GM12878 (cell line): Measurements from ENCODE around the gene CCDC127. TPM values are rescaled to one million over a fixed set of nuclear protein-coding genes. Genes with fewer than 3 reads are reported as not detected.

ENCODE experiments used
- ATAC-seq: fragments of 200-7000 bp; cut with Tn5 transposase; 3 replicates; pipeline ENCODE4 v1.9.1; 2020; ENCODE audit warnings: mild to moderate bottlenecking, moderate library complexity
- BruUV-seq: library from RNA; stranded (reverse); fragments of 400-500 nt; replicated peaks from 2 replicates; lab custom pipeline; 2021; lab: Mats Ljungman, UMichigan
- CTCF ChIA-PET: fragments of 300-600 bp; sonication (Branson Sonifier 250); formaldehyde crosslinking; extraction: SDS; loops from one replicate; lab custom pipeline; 2021; ENCODE audit warnings: inconsistent platforms; lab: Yijun Ruan, JAX
- POLR2A ChIA-PET: fragments of 350-600 bp; formaldehyde crosslinking; extraction: SDS; loops from one replicate; lab custom pipeline; 2021; ENCODE audit warnings: inconsistent platforms; lab: Charles Lee
- RAD21 ChIA-PET: fragments of 300-600 bp; sonication (Branson Sonifier 250); formaldehyde crosslinking; loops from one replicate; lab custom pipeline; 2023; ENCODE audit warnings: antibody characterized with exemption; ENCODE audit not compliant: unreplicated experiment; lab: Charles Lee
- SMC1A ChIA-PET: fragments of 300-600 bp; sonication (Branson Sonifier 250); formaldehyde crosslinking; loops from one replicate; lab custom pipeline; 2023; ENCODE audit not compliant: unreplicated experiment, uncharacterized antibody; lab: Charles Lee
- DNase-seq: peaks from one replicate; pipeline ENCODE4 v3.0.0-alpha.2; 2011; ENCODE audit warnings: low read depth, low spot score
- FAIRE-seq: peaks from 3 replicates; lab custom pipeline; 2011; peaks lifted over from hg19 to GRCh38; lab: Jason Lieb, UNC
- H2AFZ ChIP-seq: 2 replicates; pipeline ENCODE4 v1.6.0; 2011; ENCODE audit warnings: low read depth, low read length, control low read depth; ENCODE audit not compliant: control insufficient read depth
- H3K27ac ChIP-seq: 2 replicates; pipeline ENCODE4 v1.5.1; 2011; ENCODE audit warnings: control low read depth; ENCODE audit not compliant: control insufficient read depth, insufficient read depth
- H3K27me3 ChIP-seq, 2 experiments: replicated peaks in 1 of 2; 2 replicates each; pipeline versions ENCODE4 v1.6.0 to v1.6.1; 2011; ENCODE audit warnings: low read length in 1 of 2; ENCODE audit not compliant: control insufficient read depth in 2 of 2, insufficient read depth in 2 of 2
- H3K36me3 ChIP-seq, 2 experiments: 2 replicates each; pipeline ENCODE4 v1.5.1; 2011; ENCODE audit warnings: low read length in 1 of 2; ENCODE audit not compliant: control insufficient read depth in 2 of 2, insufficient read depth in 2 of 2
- H3K4me1 ChIP-seq: 2 replicates; pipeline ENCODE4 v1.6.1; 2011; ENCODE audit warnings: mild to moderate bottlenecking, low read length, moderate library complexity, mixed read lengths; ENCODE audit not compliant: control insufficient read depth, insufficient read depth
- H3K4me2 ChIP-seq: 2 replicates; pipeline ENCODE4 v1.6.0; 2011; ENCODE audit warnings: control low read depth; ENCODE audit not compliant: control insufficient read depth, insufficient read depth
- H3K4me3 ChIP-seq: fragments of 200-600 bp; sonication (generic); 2 replicates; pipeline ENCODE4 v1.5.1; 2016
- H3K79me2 ChIP-seq: 2 replicates; pipeline ENCODE4 v1.6.0; 2011; ENCODE audit warnings: low read length; ENCODE audit not compliant: control insufficient read depth, insufficient read depth
- H3K9ac ChIP-seq: 2 replicates; pipeline ENCODE4 v1.8.0; 2011; ENCODE audit warnings: low read length, control low read depth, mixed read lengths; ENCODE audit not compliant: control insufficient read depth, insufficient read depth
- H3K9me3 ChIP-seq: replicated peaks from 3 replicates; pipeline ENCODE4 v1.5.1; 2011; ENCODE audit warnings: mild to moderate bottlenecking, low read length; ENCODE audit not compliant: control insufficient read depth, insufficient read depth
- H4K20me1 ChIP-seq: 2 replicates; pipeline ENCODE4 v1.6.0; 2011; ENCODE audit not compliant: control insufficient read depth, insufficient read depth
- ETV6 ChIP-seq, 2 experiments: fragments of 450-650 bp in 1 of 2; IDR thresholded peaks in 1 of 2; conservative IDR thresholded peaks in 1 of 2; 2 replicates each; pipeline ENCODE4 v1.6.1; 2014; ENCODE audit warnings: antibody characterized with exemption in 1 of 2, borderline replicate concordance in 1 of 2, low read depth in 1 of 2, mild to moderate bottlenecking in 1 of 2, moderate library complexity in 1 of 2
- IRF4 ChIP-seq: IDR thresholded peaks from 2 replicates; pipeline ENCODE4 v1.6.1; 2011; ENCODE audit warnings: low read depth, low read length
- KAT2A ChIP-seq: conservative IDR thresholded peaks from 2 replicates; pipeline ENCODE4 v1.6.1; 2011; ENCODE audit warnings: low read depth, low read length; ENCODE audit not compliant: control insufficient read depth
- NFIC ChIP-seq: IDR thresholded peaks from 2 replicates; pipeline ENCODE4 v1.6.1; 2012; ENCODE audit warnings: low read depth, mild to moderate bottlenecking, inconsistent platforms, low read length, moderate library complexity
- POLR2AphosphoS2 ChIP-seq: IDR thresholded peaks from 2 replicates; pipeline ENCODE4 v1.6.1; 2011; ENCODE audit warnings: low read depth, mild to moderate bottlenecking, low read length, improper control_type of control experiment, moderate library complexity
- TCF7 ChIP-seq: IDR thresholded peaks from 2 replicates; pipeline ENCODE4 v1.6.1; 2014; ENCODE audit warnings: antibody characterized with exemption, borderline replicate concordance
- WGBS: methylation state at CpG from one replicate; pipeline ENCODE4 v1.1.6; 2016; ENCODE audit warnings: low lambda C conversion rate; ENCODE audit not compliant: insufficient replicate concordance, insufficient coverage; ENCODE audit errors: missing lambda C conversion rate; 5-methylcytosine and 5-hydroxymethylcytosine counted together
- in situ Hi-C: fragments of 300-500 bp; cut with MboI; formaldehyde crosslinking; loops from 9 replicates; pipeline ENCODE4 v1.14.3; 2018; ENCODE audit warnings: mixed read lengths
- intact Hi-C: fragments of 100-400 bp; cut with micrococcal nuclease; formaldehyde crosslinking; loops from one replicate; pipeline ENCODE4 v1.14.2; 2022; ENCODE audit not compliant: unreplicated experiment
- polyA plus RNA-seq, 11 experiments: library from polyadenylated mRNA; depleted of rRNA in 4 of 11; unstranded in 6 of 11; stranded (reverse) in 5 of 11; fragments of >200 nt; fragmentation: Nextera tagmentation in 4 of 11; fragmentation: Illumina TruSeq in 1 of 11; extraction: Ambion mirVana in 4 of 11; extraction: Trizol in 1 of 11; gene quantifications; 1 replicate in 1 of 11; 2 replicates in 10 of 11; pipeline versions ENCODE4 v1.2.1 to v1.2.3, GENCODE V29; 2011 to 2016; ENCODE audit warnings: inconsistent platforms in 2 of 11, missing spikeins in 2 of 11, low read depth in 1 of 11
- total RNA-seq, 4 experiments: library from RNA; depleted of rRNA in 3 of 4; stranded (reverse); fragments of >200 nt in 3 of 4; fragmentation: Illumina TruSeq in 1 of 4; extraction: Trizol in 1 of 4; gene quantifications; 2 replicates each; pipeline versions ENCODE4 v1.2.1 to v1.2.3, GENCODE V29; 2013 to 2021
- TF ChIP-seq, protein P1 (sequence below): fragments of 450-650 bp; formaldehyde crosslinking; IDR thresholded peaks from 2 replicates; pipeline ENCODE4 v1.5.0; 2022; ENCODE audit warnings: mild to moderate bottlenecking, missing genetic modification characterization
- TF ChIP-seq, protein P2 (sequence below): fragments of 450-650 bp; IDR thresholded peaks from 2 replicates; pipeline ENCODE4 v1.6.1; 2017; ENCODE audit warnings: mild to moderate bottlenecking, low read depth, inconsistent platforms; ENCODE audit not compliant: poor library complexity, severe bottlenecking
- TF ChIP-seq, protein P3 (sequence below): fragments of 450-650 bp; IDR thresholded peaks from 2 replicates; pipeline ENCODE4 v1.6.1; 2016; ENCODE audit warnings: mild to moderate bottlenecking
- TF ChIP-seq, protein P4 (sequence below): IDR thresholded peaks from 2 replicates; pipeline ENCODE4 v1.6.1; 2012; ENCODE audit warnings: improper control_type of control experiment, low read depth, low read length; ENCODE audit not compliant: insufficient replicate concordance

Gene CCDC127
- total and polyA plus RNA-seq, 10 of the 15 experiments (the other 5 are each of a cell fraction or from before 2014, with no cell fraction given) = 1.9 to 6.9 (median 2.9) TPM

DNA sequence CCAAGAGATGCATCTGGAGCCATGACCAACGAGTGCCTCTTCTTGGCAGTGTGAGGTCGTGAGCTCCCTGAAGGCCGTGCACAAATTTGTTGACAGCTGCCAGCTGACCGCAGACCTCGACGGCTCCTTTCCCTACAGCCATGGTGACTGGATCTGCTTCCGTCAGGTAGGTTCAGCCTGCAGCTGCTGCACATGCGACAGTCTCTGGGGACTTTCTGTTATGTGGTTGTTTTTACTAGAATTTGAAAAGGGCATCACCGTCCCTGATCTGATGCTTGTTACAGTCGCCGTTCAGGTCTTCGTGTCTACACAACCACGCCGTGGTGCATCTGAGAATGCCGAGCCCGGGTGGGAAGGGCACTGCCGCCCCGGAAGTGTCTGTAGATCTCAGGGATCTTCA is 63.1 kb downstream of the CCDC127 start:
- no peaks in the 10 kb centered on the region for H3K79me2 ChIP-seq
- ATAC-seq (no peak), FAIRE-seq (no peak), DNase-seq (no peak)
- H3K9me3 ChIP-seq = no peaks in the 10 kb centered on the region
- no peak overlapping the region for H3K27ac ChIP-seq
- H3K4me2 ChIP-seq = no peak overlapping the region
- RAD21 ChIA-PET = no interaction called here
- H4K20me1 ChIP-seq = no peaks in the 10 kb centered on the region
- H3K4me1 ChIP-seq = no peaks in the 10 kb centered on the region
- SMC1A ChIA-PET = no interaction called here
- intact Hi-C loops (no loop called here), in situ Hi-C loops (no loop called here)
- H3K9ac ChIP-seq = no peak overlapping the region
- 42% methylated on average over 18 of the region's 18 CpGs for WGBS
- H2AFZ ChIP-seq = no peak overlapping the region
- no peaks in the 10 kb centered on the region for H3K27me3 ChIP-seq
- no peak overlapping the region for H3K4me3 ChIP-seq
- CTCF ChIA-PET = no interaction called here
- no TSS peak for BruUV-seq
- POLR2A ChIA-PET = no interaction called here
- H3K36me3 ChIP-seq = no peaks in the 10 kb centered on the region
- no peak for TF ChIP-seq NFIC
- TF ChIP-seq IRF4 = no peak
- TF ChIP-seq, protein P1, sequence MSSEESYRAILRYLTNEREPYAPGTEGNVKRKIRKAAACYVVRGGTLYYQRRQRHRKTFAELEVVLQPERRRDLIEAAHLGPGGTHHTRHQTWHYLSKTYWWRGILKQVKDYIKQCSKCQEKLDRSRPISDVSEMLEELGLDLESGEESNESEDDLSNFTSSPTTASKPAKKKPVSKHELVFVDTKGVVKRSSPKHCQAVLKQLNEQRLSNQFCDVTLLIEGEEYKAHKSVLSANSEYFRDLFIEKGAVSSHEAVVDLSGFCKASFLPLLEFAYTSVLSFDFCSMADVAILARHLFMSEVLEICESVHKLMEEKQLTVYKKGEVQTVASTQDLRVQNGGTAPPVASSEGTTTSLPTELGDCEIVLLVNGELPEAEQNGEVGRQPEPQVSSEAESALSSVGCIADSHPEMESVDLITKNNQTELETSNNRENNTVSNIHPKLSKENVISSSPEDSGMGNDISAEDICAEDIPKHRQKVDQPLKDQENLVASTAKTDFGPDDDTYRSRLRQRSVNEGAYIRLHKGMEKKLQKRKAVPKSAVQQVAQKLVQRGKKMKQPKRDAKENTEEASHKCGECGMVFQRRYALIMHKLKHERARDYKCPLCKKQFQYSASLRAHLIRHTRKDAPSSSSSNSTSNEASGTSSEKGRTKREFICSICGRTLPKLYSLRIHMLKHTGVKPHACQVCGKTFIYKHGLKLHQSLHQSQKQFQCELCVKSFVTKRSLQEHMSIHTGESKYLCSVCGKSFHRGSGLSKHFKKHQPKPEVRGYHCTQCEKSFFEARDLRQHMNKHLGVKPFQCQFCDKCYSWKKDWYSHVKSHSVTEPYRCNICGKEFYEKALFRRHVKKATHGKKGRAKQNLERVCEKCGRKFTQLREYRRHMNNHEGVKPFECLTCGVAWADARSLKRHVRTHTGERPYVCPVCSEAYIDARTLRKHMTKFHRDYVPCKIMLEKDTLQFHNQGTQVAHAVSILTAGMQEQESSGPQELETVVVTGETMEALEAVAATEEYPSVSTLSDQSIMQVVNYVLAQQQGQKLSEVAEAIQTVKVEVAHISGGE (CRISPR knock-in tag) = no peak
- TF ChIP-seq TCF7 = no peak
- no peak for TF ChIP-seq ETV6 (conservative IDR thresholded peaks at IDR 0.05 in 1 of 2, IDR thresholded peaks at IDR 0.05 in 1 of 2; ENCODE audit: borderline replicate concordance in 1 of 2, low read depth in 1 of 2)
- TF ChIP-seq, protein P2, sequence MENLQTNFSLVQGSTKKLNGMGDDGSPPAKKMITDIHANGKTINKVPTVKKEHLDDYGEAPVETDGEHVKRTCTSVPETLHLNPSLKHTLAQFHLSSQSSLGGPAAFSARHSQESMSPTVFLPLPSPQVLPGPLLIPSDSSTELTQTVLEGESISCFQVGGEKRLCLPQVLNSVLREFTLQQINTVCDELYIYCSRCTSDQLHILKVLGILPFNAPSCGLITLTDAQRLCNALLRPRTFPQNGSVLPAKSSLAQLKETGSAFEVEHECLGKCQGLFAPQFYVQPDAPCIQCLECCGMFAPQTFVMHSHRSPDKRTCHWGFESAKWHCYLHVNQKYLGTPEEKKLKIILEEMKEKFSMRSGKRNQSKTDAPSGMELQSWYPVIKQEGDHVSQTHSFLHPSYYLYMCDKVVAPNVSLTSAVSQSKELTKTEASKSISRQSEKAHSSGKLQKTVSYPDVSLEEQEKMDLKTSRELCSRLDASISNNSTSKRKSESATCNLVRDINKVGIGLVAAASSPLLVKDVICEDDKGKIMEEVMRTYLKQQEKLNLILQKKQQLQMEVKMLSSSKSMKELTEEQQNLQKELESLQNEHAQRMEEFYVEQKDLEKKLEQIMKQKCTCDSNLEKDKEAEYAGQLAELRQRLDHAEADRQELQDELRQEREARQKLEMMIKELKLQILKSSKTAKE = no peak
- TF ChIP-seq KAT2A = no peak
- no peak for TF ChIP-seq POLR2AphosphoS2
- TF ChIP-seq, protein P3, sequence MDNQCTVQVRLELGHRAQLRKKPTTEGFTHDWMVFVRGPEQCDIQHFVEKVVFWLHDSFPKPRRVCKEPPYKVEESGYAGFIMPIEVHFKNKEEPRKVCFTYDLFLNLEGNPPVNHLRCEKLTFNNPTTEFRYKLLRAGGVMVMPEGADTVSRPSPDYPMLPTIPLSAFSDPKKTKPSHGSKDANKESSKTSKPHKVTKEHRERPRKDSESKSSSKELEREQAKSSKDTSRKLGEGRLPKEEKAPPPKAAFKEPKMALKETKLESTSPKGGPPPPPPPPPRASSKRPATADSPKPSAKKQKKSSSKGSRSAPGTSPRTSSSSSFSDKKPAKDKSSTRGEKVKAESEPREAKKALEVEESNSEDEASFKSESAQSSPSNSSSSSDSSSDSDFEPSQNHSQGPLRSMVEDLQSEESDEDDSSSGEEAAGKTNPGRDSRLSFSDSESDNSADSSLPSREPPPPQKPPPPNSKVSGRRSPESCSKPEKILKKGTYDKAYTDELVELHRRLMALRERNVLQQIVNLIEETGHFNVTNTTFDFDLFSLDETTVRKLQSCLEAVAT = no peak
- TF ChIP-seq, protein P4, sequence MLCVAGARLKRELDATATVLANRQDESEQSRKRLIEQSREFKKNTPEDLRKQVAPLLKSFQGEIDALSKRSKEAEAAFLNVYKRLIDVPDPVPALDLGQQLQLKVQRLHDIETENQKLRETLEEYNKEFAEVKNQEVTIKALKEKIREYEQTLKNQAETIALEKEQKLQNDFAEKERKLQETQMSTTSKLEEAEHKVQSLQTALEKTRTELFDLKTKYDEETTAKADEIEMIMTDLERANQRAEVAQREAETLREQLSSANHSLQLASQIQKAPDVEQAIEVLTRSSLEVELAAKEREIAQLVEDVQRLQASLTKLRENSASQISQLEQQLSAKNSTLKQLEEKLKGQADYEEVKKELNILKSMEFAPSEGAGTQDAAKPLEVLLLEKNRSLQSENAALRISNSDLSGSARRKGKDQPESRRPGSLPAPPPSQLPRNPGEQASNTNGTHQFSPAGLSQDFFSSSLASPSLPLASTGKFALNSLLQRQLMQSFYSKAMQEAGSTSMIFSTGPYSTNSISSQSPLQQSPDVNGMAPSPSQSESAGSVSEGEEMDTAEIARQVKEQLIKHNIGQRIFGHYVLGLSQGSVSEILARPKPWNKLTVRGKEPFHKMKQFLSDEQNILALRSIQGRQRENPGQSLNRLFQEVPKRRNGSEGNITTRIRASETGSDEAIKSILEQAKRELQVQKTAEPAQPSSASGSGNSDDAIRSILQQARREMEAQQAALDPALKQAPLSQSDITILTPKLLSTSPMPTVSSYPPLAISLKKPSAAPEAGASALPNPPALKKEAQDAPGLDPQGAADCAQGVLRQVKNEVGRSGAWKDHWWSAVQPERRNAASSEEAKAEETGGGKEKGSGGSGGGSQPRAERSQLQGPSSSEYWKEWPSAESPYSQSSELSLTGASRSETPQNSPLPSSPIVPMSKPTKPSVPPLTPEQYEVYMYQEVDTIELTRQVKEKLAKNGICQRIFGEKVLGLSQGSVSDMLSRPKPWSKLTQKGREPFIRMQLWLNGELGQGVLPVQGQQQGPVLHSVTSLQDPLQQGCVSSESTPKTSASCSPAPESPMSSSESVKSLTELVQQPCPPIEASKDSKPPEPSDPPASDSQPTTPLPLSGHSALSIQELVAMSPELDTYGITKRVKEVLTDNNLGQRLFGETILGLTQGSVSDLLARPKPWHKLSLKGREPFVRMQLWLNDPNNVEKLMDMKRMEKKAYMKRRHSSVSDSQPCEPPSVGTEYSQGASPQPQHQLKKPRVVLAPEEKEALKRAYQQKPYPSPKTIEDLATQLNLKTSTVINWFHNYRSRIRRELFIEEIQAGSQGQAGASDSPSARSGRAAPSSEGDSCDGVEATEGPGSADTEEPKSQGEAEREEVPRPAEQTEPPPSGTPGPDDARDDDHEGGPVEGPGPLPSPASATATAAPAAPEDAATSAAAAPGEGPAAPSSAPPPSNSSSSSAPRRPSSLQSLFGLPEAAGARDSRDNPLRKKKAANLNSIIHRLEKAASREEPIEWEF = no peak
